Endothelial cell (in vitro differentiated cells): ENCODE results near the gene PROZ. TPM values are rescaled to one million over a fixed set of nuclear protein-coding genes. Genes with fewer than 3 reads are reported as not detected.

Experiments used
- DNase-seq: peaks from one replicate; pipeline ENCODE4 v3.0.0; 2021; ENCODE audit warnings: low spot score
- H3K27ac Mint-ChIP-seq: one replicate; pipeline ENCODE4 v1.8.0; 2021; ENCODE audit warnings: mixed read lengths, inconsistent platforms; ENCODE audit not compliant: unreplicated experiment
- H3K27me3 Mint-ChIP-seq: one replicate; pipeline ENCODE4 v1.8.0; 2021; ENCODE audit warnings: mild to moderate bottlenecking, moderate library complexity, mixed read lengths, inconsistent platforms; ENCODE audit not compliant: unreplicated experiment
- H3K36me3 Mint-ChIP-seq: one replicate; pipeline ENCODE4 v1.8.0; 2021; ENCODE audit warnings: mild to moderate bottlenecking, low read depth, mixed read lengths, inconsistent platforms; ENCODE audit not compliant: unreplicated experiment
- H3K4me1 Mint-ChIP-seq: one replicate; pipeline ENCODE4 v1.8.0; 2021; ENCODE audit warnings: mild to moderate bottlenecking, mixed read lengths, inconsistent platforms; ENCODE audit not compliant: unreplicated experiment
- H3K4me3 Mint-ChIP-seq: one replicate; pipeline ENCODE4 v1.8.0; 2021; ENCODE audit warnings: mild to moderate bottlenecking, mixed read lengths, inconsistent platforms; ENCODE audit not compliant: unreplicated experiment
- H3K9me3 Mint-ChIP-seq: one replicate; pipeline ENCODE4 v1.8.0; 2021; ENCODE audit warnings: mixed read lengths, inconsistent platforms; ENCODE audit not compliant: unreplicated experiment
- total RNA-seq: library from RNA; stranded (reverse); fragmentation: NEBNext Ultra II Directional; extraction: Animal tissue kit (Norgen Biotek cat#: 25700); gene quantifications from one replicate; pipeline ENCODE4 v1.2.1, GENCODE V29; 2021; ENCODE audit not compliant: unreplicated experiment
- TF ChIP-seq, protein P1 (sequence below): fragments of 200-600 bp; sonication (generic); IDR thresholded peaks from one replicate; pipeline ENCODE4 v1.5.0; 2021; ENCODE audit warnings: antibody characterized with exemption; ENCODE audit not compliant: unreplicated experiment

Gene PROZ
- total RNA-seq, 1 donor from 2014 or later = not detected

- Mint-ChIP-seq H3K4me3 (no peak overlapping the region), H3K27ac (no peak overlapping the region), H3K4me1 (peaks cover 21% of the 10 kb centered on the region), H3K36me3 (peaks cover 35% of the 10 kb centered on the region), H3K9me3 (no peaks in the 10 kb centered on the region), H3K27me3 (peaks cover 3% of the 10 kb centered on the region)
- DNase-seq = no peak
- TF ChIP-seq, protein P1, sequence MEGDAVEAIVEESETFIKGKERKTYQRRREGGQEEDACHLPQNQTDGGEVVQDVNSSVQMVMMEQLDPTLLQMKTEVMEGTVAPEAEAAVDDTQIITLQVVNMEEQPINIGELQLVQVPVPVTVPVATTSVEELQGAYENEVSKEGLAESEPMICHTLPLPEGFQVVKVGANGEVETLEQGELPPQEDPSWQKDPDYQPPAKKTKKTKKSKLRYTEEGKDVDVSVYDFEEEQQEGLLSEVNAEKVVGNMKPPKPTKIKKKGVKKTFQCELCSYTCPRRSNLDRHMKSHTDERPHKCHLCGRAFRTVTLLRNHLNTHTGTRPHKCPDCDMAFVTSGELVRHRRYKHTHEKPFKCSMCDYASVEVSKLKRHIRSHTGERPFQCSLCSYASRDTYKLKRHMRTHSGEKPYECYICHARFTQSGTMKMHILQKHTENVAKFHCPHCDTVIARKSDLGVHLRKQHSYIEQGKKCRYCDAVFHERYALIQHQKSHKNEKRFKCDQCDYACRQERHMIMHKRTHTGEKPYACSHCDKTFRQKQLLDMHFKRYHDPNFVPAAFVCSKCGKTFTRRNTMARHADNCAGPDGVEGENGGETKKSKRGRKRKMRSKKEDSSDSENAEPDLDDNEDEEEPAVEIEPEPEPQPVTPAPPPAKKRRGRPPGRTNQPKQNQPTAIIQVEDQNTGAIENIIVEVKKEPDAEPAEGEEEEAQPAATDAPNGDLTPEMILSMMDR = no peak
Measured at GRCh38 chr13:113183450-113184129, 25.1 kb downstream of the PROZ start.

DNA sequence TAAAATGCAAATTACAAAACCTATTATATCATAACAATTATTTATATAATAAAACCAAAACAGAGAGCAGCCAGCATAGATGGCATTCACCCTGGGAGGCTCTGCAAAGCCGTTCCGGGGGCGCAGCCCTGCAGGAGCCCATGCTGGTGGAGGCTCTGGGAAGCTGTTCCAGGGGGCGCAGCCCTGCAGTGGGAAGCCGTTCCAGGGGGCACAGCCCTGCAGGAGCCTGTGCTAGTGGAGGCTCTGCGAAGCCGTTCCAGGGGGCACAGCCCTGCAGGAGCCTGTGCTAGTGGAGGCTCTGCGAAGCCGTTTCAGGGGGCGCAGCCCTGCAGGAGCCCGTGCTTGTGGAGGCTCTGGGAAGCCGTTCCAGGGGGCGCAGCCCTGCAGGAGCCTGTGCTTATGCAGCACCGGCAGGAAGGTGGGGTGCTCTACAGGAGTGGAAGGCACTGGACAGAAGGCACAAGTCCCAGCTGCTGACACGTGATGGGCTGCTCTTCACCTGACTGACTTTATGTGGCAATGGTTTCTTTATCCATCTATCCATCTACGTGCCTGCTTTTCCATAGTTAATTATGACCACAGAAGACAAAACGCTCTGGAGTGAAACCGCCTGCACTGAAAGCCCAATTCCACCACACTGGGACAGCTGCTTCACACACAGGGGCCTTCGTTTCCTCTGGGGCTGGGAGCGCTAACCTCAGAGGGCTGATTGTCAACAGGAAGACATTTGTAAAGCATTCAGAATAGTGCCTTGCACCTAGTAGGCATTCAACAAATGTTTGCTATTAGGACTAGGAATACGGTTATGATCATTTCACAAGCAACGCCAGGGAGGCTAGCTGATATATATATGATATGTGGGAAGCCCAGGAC, 26.4 kb downstream of the PROZ start:
- no peaks in the 10 kb centered on the region for H3K9me3 Mint-ChIP-seq
- peak overlapping the region; percentile 90 for H3K27ac Mint-ChIP-seq
- peaks cover 41% of the 10 kb centered on the region for H3K36me3 Mint-ChIP-seq

DNA sequence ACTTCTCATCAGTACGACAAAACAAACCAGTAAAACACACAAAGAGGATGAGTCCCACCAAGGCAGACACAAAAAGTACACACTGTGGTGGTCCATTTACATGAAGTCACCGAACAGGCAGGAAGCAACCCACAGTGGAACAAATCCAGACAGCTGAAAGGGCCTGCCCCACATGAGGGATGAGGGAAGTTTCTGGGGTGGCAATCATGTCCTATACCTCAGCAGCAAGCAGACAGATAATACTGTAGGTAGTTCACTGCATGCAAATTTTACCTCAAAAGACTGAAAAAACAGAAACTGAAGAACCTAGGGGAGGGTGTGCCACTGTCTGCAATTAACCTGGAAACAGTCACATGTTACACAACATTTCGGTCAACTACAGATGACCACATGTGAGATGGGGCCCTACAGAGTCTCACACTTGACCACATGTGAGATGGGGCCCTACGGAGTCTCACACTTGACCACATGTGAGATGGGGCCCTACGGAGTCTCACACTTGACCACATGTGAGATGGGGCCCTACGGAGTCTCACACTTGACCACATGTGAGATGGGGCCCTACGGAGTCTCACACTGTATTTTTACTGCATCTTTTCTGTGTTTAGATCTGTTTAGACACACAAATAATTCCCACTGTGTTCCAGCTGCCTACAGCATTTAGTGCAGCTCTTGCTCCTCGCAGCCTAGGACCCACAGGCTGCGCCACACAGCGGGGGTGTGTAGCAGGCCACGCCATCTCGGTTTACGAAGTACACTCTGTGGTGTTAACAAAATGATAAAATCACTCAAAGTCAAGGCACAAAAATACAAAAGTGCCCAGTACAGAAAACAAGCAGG, 27.8 kb downstream of the PROZ start:
- H3K9me3 Mint-ChIP-seq = no peaks in the 10 kb centered on the region
- TF ChIP-seq, protein P1 = no peak
- no peak overlapping the region for H3K4me3 Mint-ChIP-seq
- no peak for DNase-seq
- peaks cover 5% of the 10 kb centered on the region for H3K27me3 Mint-ChIP-seq
- H3K4me1 Mint-ChIP-seq = peaks cover 26% of the 10 kb centered on the region
- peak overlapping the region; percentile 14 for H3K27ac Mint-ChIP-seq
- H3K36me3 Mint-ChIP-seq = peaks cover 29% of the 10 kb centered on the region

More for the DNA sequence above, 26.4 kb downstream of the PROZ start:
- TF ChIP-seq, protein P1 = no peak
- H3K4me3 Mint-ChIP-seq = peak overlapping the region; percentile 79
- H3K27me3 Mint-ChIP-seq = peaks cover 3% of the 10 kb centered on the region
- peaks cover 19% of the 10 kb centered on the region for H3K4me1 Mint-ChIP-seq
- no peak for DNase-seq

DNA sequence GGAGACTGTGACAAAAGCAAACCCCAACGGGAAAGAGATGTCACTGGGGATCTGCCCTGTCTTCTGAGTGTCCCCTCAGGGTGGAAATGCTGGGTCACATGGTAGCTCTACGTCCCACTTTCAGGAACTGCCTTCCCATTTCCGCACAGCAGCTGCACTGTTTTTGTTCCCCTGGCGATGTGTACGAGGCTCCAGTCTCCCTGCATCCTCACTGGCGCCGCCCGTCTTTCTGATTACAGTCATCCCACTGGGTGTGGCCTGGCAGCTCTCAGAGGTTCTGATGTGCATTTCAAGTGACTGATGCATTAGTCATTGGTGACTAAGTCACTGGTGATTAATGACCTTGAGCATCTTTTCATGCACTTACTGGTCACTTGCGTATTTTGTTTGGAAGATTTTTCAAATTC, 28.8 kb downstream of the PROZ start:
- DNase-seq = no peak
- TF ChIP-seq, protein P1 = no peak
- Mint-ChIP-seq H3K27ac (no peak overlapping the region), H3K27me3 (peaks cover 5% of the 10 kb centered on the region), H3K36me3 (peaks cover 27% of the 10 kb centered on the region), H3K4me1 (peaks cover 26% of the 10 kb centered on the region), H3K9me3 (no peaks in the 10 kb centered on the region), H3K4me3 (no peak overlapping the region)
